H1 (cell line): Measurements from ENCODE around the gene POU2F1.

ENCODE experiments used
- ATF3 ChIP-seq: IDR thresholded peaks from 2 replicates; pipeline ENCODE4 v1.6.1; 2011; ENCODE audit warnings: low read depth, mild to moderate bottlenecking, low read length; ENCODE audit not compliant: insufficient read depth
- BRCA1 ChIP-seq: IDR thresholded peaks from 2 replicates; pipeline ENCODE4 v1.6.1; 2012; ENCODE audit warnings: low read depth, low read length, improper control_type of control experiment
- CBX8 ChIP-seq: fragments of 300-800, 300-1000 bp; sonication (generic); IDR thresholded peaks from 2 replicates; pipeline ENCODE4 v1.7.1; 2016; ENCODE audit warnings: low read depth, low read length, borderline replicate concordance
- CTCF ChIP-seq, 3 experiments: IDR thresholded peaks; 1 replicate in 2 of 3; 2 replicates in 1 of 3; pipeline versions ENCODE4 v1.5.1 to v1.6.1; 2011; ENCODE audit warnings: low read length in 3 of 3, mild to moderate bottlenecking in 3 of 3, inconsistent platforms in 2 of 3, low read depth in 1 of 3, moderate library complexity in 1 of 3; ENCODE audit not compliant: insufficient read depth in 1 of 3; ENCODE audit errors: control extremely low read depth in 1 of 3
- EGR1 ChIP-seq: IDR thresholded peaks from 2 replicates; pipeline ENCODE4 v1.6.1; 2011; ENCODE audit warnings: low read depth, low read length, borderline replicate concordance
- EZH2 ChIP-seq: fragments of 200-600 bp; sonication (generic); IDR thresholded peaks from 2 replicates; pipeline ENCODE4 v1.7.1; 2012; ENCODE audit warnings: low read depth, mild to moderate bottlenecking, moderate library complexity, low read length, inconsistent platforms; ENCODE audit not compliant: severe bottlenecking
- JUND ChIP-seq: IDR thresholded peaks from 2 replicates; pipeline ENCODE4 v1.6.1; 2011; ENCODE audit warnings: mild to moderate bottlenecking, improper control_type of control experiment, low read length
- KDM1A ChIP-seq: fragments of 200-600, 300-600 bp; sonication (generic); IDR thresholded peaks from 2 replicates; pipeline ENCODE4 v1.7.1; 2016; ENCODE audit warnings: mild to moderate bottlenecking, low read length, borderline replicate concordance
- NANOG ChIP-seq: IDR thresholded peaks from 2 replicates; pipeline ENCODE4 v1.6.1; 2011; ENCODE audit warnings: low read length, low read depth, mild to moderate bottlenecking, inconsistent platforms; ENCODE audit not compliant: insufficient read depth, poor library complexity, severe bottlenecking
- POLR2A ChIP-seq, 2 experiments: IDR thresholded peaks; 1 replicate in 1 of 2; 2 replicates in 1 of 2; pipeline ENCODE4 v1.6.1; 2011; ENCODE audit warnings: low read depth in 2 of 2, low read length in 2 of 2, mild to moderate bottlenecking in 2 of 2; ENCODE audit errors: control extremely low read depth in 1 of 2
- POLR2AphosphoS5 ChIP-seq: IDR thresholded peaks from 2 replicates; pipeline ENCODE4 v1.6.1; 2011; ENCODE audit warnings: low read depth, low read length
- SIN3A ChIP-seq, 2 experiments: IDR thresholded peaks in 1 of 2; conservative IDR thresholded peaks in 1 of 2; 2 replicates each; pipeline ENCODE4 v1.6.1; 2011 to 2012; ENCODE audit warnings: low read length in 2 of 2, improper control_type of control experiment in 1 of 2, low read depth in 1 of 2, mild to moderate bottlenecking in 1 of 2
- SP2 ChIP-seq: IDR thresholded peaks from 2 replicates; pipeline ENCODE4 v1.6.1; 2012; ENCODE audit warnings: mild to moderate bottlenecking, low read length, inconsistent platforms

- TF ChIP-seq CTCF (IDR thresholded peaks at IDR 0.05; ENCODE audit: control extremely low read depth in 1 of 3, insufficient read depth in 1 of 3, low read depth in 1 of 3, low read length in 3 of 3) (no peak), POLR2AphosphoS5 (no peak), POLR2A (IDR thresholded peaks at IDR 0.05; ENCODE audit: control extremely low read depth in 1 of 2, low read depth in 2 of 2, low read length in 2 of 2) (no peak), SP2 (no peak), KDM1A (no peak), JUND (no peak), NANOG (no peak), ATF3 (no peak), SIN3A (conservative IDR thresholded peaks at IDR 0.05 in 1 of 2, IDR thresholded peaks at IDR 0.05 in 1 of 2; ENCODE audit: low read depth in 1 of 2, low read length in 2 of 2) (no peak), BRCA1 (no peak), EZH2 (no peak), EGR1 (no peak), CBX8 (no peak)
Measured at GRCh38 chr1:167331650-167332049, 111.0 kb downstream of the POU2F1 start.
